Measurements from ENCODE around the gene PCDHB7.
"Not testable (repeated sequence)": the region's sequence is repeated elsewhere in the genome, so short reads cannot be mapped to it uniquely, and the experiment has no call there.

GRCh38 chr5:141184117-141184855 is 11.8 kb downstream of the PCDHB7 start:
- not testable (repeated sequence) for TF ChIP-seq CTCF, POLR2A, POLR2AphosphoS5 (IDR thresholded peaks at IDR 0.05)

All from suprapubic skin (tissue), 4 donors.